H1 (cell line): ENCODE results near the gene RABL6. TPM values are rescaled to one million over a fixed set of nuclear protein-coding genes. Genes with fewer than 3 reads are reported as not detected.

Experiments
- microRNA-seq, 2 experiments: library from miRNA; unstranded; fragments of <30 nt; microRNA quantifications; one replicate each; pipeline versions ENCODE4 to v1.2.0, GENCODE V29; 2016 to 2020; ENCODE audit warnings: borderline microRNAs expressed in 2 of 2, borderline number of aligned reads in 2 of 2, borderline replicate concordance in 1 of 2
- polyA plus RNA-seq, 7 experiments: library from polyadenylated mRNA; depleted of rRNA in 3 of 7; stranded (reverse) in 5 of 7; unstranded in 2 of 7; fragments of >200 nt in 5 of 7; fragments of 200-250 nt in 2 of 7; gene quantifications; 1 replicate in 5 of 7; 2 replicates in 1 of 7; 4 replicates in 1 of 7; pipeline versions ENCODE4 v1.2.1 to v1.2.3, GENCODE V29; 2011 to 2013; ENCODE audit warnings: missing spikeins in 2 of 7, mixed read lengths in 2 of 7
- small RNA-seq: library from polyadenylated mRNA; stranded (forward); fragments of <200 nt; extraction: miRNeasy Mini kit (QIAGEN cat#:217004); gene quantifications from one replicate; pipeline ENCODE3, GENCODE V24; 2013; ENCODE audit not compliant: insufficient read depth
- total RNA-seq: library from RNA; stranded (reverse); fragmentation: NEBNext Ultra II Directional; extraction: Animal tissue kit (Norgen Biotek cat#: 25700); gene quantifications from 2 replicates; pipeline ENCODE4 v1.2.1, GENCODE V29; 2021

Gene RABL6
- total and polyA plus RNA-seq, 2 of the 8 experiments (the other 6 are each of a cell fraction or from before 2014, with no cell fraction given), result 70.1 to 130 TPM

Small RNA genes lying within 50 kb of the gene (microRNA-seq; reads per million reads assigned to microRNA genes)
- gene MIR4292, result 0 reads per million in 2 experiments
- 0 to 0.46 reads per million in 2 experiments for gene MIR4479

Small RNA genes lying within 50 kb of the gene (small RNA-seq; reads per million reads assigned to genes)
- gene AL355987.2 (not detected), gene ATP6V1G1P3 (not detected), gene MIR4292 (not detected), gene MIR4479 (0.86 reads per million)

Other genes with a start within 250 kb of the RABL6 start
- gene EGFL7, start 145.0 kb upstream of the RABL6 start, total RNA-seq, result 37.8 and 39.8 TPM in 2 replicates
- 53.4 and 82.5 TPM in 2 replicates for gene EGFL7, start 145.0 kb upstream of the RABL6 start, polyA plus RNA-seq (2011; rRNA removed)
- 30.5 and 31.6 TPM in 2 replicates for gene AGPAT2, start 120.5 kb upstream of the RABL6 start, total RNA-seq
- 37.6 and 52.1 TPM in 2 replicates for gene AGPAT2, start 120.5 kb upstream of the RABL6 start, polyA plus RNA-seq (2011; rRNA removed)
- 32.3 and 35.3 TPM in 2 replicates for gene DIPK1B, start 95.4 kb upstream of the RABL6 start, total RNA-seq
- 64.8 and 78.8 TPM in 2 replicates for gene DIPK1B, start 95.4 kb upstream of the RABL6 start, polyA plus RNA-seq (2011; rRNA removed)
- 2.8 and 4.8 TPM in 2 replicates for gene LCN10, start 65.0 kb upstream of the RABL6 start, total RNA-seq
- 2.6 and 3.5 TPM in 2 replicates for gene LCN10, start 65.0 kb upstream of the RABL6 start, polyA plus RNA-seq (2011; rRNA removed)
- gene LCN6, start 59.4 kb upstream of the RABL6 start, total RNA-seq, result not detected in 2 replicates
- gene LCN6, start 59.4 kb upstream of the RABL6 start, polyA plus RNA-seq (2011; rRNA removed), result not detected in 2 replicates
- gene LCN8, start 49.7 kb upstream of the RABL6 start, total RNA-seq, result not detected in 2 replicates
- 0.14 TPM in 1 of 2 replicates, not detected in the other for gene LCN8, start 49.7 kb upstream of the RABL6 start, polyA plus RNA-seq (2011; rRNA removed)
- gene LCN15, start 43.4 kb upstream of the RABL6 start, total RNA-seq, result 0.47 and 0.61 TPM in 2 replicates
- gene LCN15, start 43.4 kb upstream of the RABL6 start, polyA plus RNA-seq (2011; rRNA removed), result 0.08 and 0.25 TPM in 2 replicates
- gene TMEM141, start 16.6 kb upstream of the RABL6 start, total RNA-seq, result 50.6 and 51.1 TPM in 2 replicates
- 137 and 140 TPM in 2 replicates for gene TMEM141, start 16.6 kb upstream of the RABL6 start, polyA plus RNA-seq (2011; rRNA removed)
- gene CCDC183, start 11.6 kb upstream of the RABL6 start, total RNA-seq, result 0.78 and 1.6 TPM in 2 replicates
- gene CCDC183, start 11.6 kb upstream of the RABL6 start, polyA plus RNA-seq (2011; rRNA removed), result 0.51 and 1.1 TPM in 2 replicates
- gene AJM1, start 34.5 kb downstream of the RABL6 start, total RNA-seq, result 0.86 and 0.97 TPM in 2 replicates
- 0.12 and 0.33 TPM in 2 replicates for gene AJM1, start 34.5 kb downstream of the RABL6 start, polyA plus RNA-seq (2011; rRNA removed)
- gene PHPT1, start 41.5 kb downstream of the RABL6 start, total RNA-seq, result 109 and 111 TPM in 2 replicates
- 226 and 246 TPM in 2 replicates for gene PHPT1, start 41.5 kb downstream of the RABL6 start, polyA plus RNA-seq (2011; rRNA removed)
- 4.5 TPM in 2 replicates for gene MAMDC4, start 44.4 kb downstream of the RABL6 start, total RNA-seq
- 3.1 and 6.6 TPM in 2 replicates for gene MAMDC4, start 44.4 kb downstream of the RABL6 start, polyA plus RNA-seq (2011; rRNA removed)
- gene EDF1, start 58.4 kb downstream of the RABL6 start, total RNA-seq, result 337 and 338 TPM in 2 replicates
- gene EDF1, start 58.4 kb downstream of the RABL6 start, polyA plus RNA-seq (2011; rRNA removed), result 297 and 298 TPM in 2 replicates
- 50.2 and 50.5 TPM in 2 replicates for gene TRAF2, start 78.6 kb downstream of the RABL6 start, total RNA-seq
- 26.9 and 39.3 TPM in 2 replicates for gene TRAF2, start 78.6 kb downstream of the RABL6 start, polyA plus RNA-seq (2011; rRNA removed)
- gene FBXW5, start 136.8 kb downstream of the RABL6 start, total RNA-seq, result 49.0 and 49.5 TPM in 2 replicates
- 71.0 and 93.6 TPM in 2 replicates for gene FBXW5, start 136.8 kb downstream of the RABL6 start, polyA plus RNA-seq (2011; rRNA removed)
- 0.80 TPM in 1 of 2 replicates, not detected in the other for gene C8G, start 137.3 kb downstream of the RABL6 start, total RNA-seq
- 0.62 and 1.8 TPM in 2 replicates for gene C8G, start 137.3 kb downstream of the RABL6 start, polyA plus RNA-seq (2011; rRNA removed)
- 1.5 and 1.7 TPM in 2 replicates for gene LCN12, start 144.3 kb downstream of the RABL6 start, total RNA-seq
- gene LCN12, start 144.3 kb downstream of the RABL6 start, polyA plus RNA-seq (2011; rRNA removed), result 1.1 and 2.1 TPM in 2 replicates
- 2.2 and 2.3 TPM in 2 replicates for gene PTGDS, start 169.6 kb downstream of the RABL6 start, total RNA-seq
- gene PTGDS, start 169.6 kb downstream of the RABL6 start, polyA plus RNA-seq (2011; rRNA removed), result 1.7 and 2.5 TPM in 2 replicates
- gene LCNL1, start 175.0 kb downstream of the RABL6 start, total RNA-seq, result 0.15 TPM in 1 of 2 replicates, not detected in the other
- 0.11 and 0.35 TPM in 2 replicates for gene LCNL1, start 175.0 kb downstream of the RABL6 start, polyA plus RNA-seq (2011; rRNA removed)
- 40.8 and 43.4 TPM in 2 replicates for gene PAXX, start 184.5 kb downstream of the RABL6 start, total RNA-seq
- gene PAXX, start 184.5 kb downstream of the RABL6 start, polyA plus RNA-seq (2011; rRNA removed), result 45.9 and 56.8 TPM in 2 replicates
- gene CLIC3, start 188.6 kb downstream of the RABL6 start, total RNA-seq, result not detected in 2 replicates
- 0.12 and 0.33 TPM in 2 replicates for gene CLIC3, start 188.6 kb downstream of the RABL6 start, polyA plus RNA-seq (2011; rRNA removed)
- gene ABCA2, start 220.3 kb downstream of the RABL6 start, total RNA-seq, result 12.5 and 15.2 TPM in 2 replicates
- gene ABCA2, start 220.3 kb downstream of the RABL6 start, polyA plus RNA-seq (2011; rRNA removed), result 14.3 and 21.9 TPM in 2 replicates
- not detected in 2 replicates for gene FUT7, start 224.1 kb downstream of the RABL6 start, total RNA-seq
- not detected in 2 replicates for gene FUT7, start 224.1 kb downstream of the RABL6 start, polyA plus RNA-seq (2011; rRNA removed)
- gene NPDC1, start 238.2 kb downstream of the RABL6 start, total RNA-seq, result 41.9 and 44.1 TPM in 2 replicates
- gene NPDC1, start 238.2 kb downstream of the RABL6 start, polyA plus RNA-seq (2011; rRNA removed), result 26.2 and 43.6 TPM in 2 replicates
- gene ENTPD2, start 246.1 kb downstream of the RABL6 start, total RNA-seq, result 3.2 and 3.8 TPM in 2 replicates
- gene ENTPD2, start 246.1 kb downstream of the RABL6 start, polyA plus RNA-seq (2011; rRNA removed), result 0.65 and 1.9 TPM in 2 replicates